ENCODE results near the gene MMP15.

GRCh38 chr16:58002936-58003335 lies 22.6 kb upstream of the MMP15 start:
- TF ChIP-seq EZH2phosphoT487 (IDR thresholded peaks at IDR 0.05; ENCODE audit: low read depth): no peak
- TF ChIP-seq CTCF (IDR thresholded peaks at IDR 0.05; ENCODE audit: low read depth, low read length): no peak
